Stomach smooth muscle (tissue), 2 donors: ENCODE measurements around the gene ENTHD1.
"Not testable (repeated sequence)": the region's sequence is repeated elsewhere in the genome, so short reads cannot be mapped to it uniquely, and the experiment has no call there.

Experiments used
- H3K27ac ChIP-seq: one replicate; pipeline ENCODE4 v1.7.0; 2013; ENCODE audit warnings: mild to moderate bottlenecking, low read length, inconsistent platforms
- H3K27me3 ChIP-seq, 2 donors: one replicate each; pipeline ENCODE4 v1.7.0; 2013; ENCODE audit warnings: low read length in 2 of 2; ENCODE audit not compliant: insufficient read depth in 2 of 2, control insufficient read depth in 1 of 2
- H3K36me3 ChIP-seq, 2 donors: one replicate each; pipeline ENCODE4 v1.7.0; 2013; ENCODE audit warnings: low read length in 2 of 2; ENCODE audit not compliant: control insufficient read depth in 2 of 2, insufficient read depth in 2 of 2
- H3K4me1 ChIP-seq: one replicate; pipeline ENCODE4 v1.7.0; 2013; ENCODE audit warnings: low read length; ENCODE audit not compliant: control insufficient read depth, insufficient read depth
- H3K4me3 ChIP-seq, 2 donors: one replicate each; pipeline ENCODE4 v1.7.0; 2013; ENCODE audit warnings: low read length in 2 of 2
- H3K9ac ChIP-seq, 2 donors: one replicate each; pipeline ENCODE4 v1.7.0; 2013; ENCODE audit warnings: low read length in 2 of 2, mild to moderate bottlenecking in 1 of 2
- H3K9me3 ChIP-seq, 2 donors: one replicate each; pipeline ENCODE4 v1.7.0; 2013; ENCODE audit warnings: low read length in 2 of 2; ENCODE audit not compliant: control insufficient read depth in 2 of 2
- donor health status: healthy.
- donor health status: Pancreatic carcinoma.

Gene ENTHD1

GRCh38 chr22:39875176-39875885, 18.2 kb downstream of the ENTHD1 start:
- not testable (repeated sequence) for H3K36me3 ChIP-seq, H3K27me3 ChIP-seq, H3K27ac ChIP-seq, H3K9me3 ChIP-seq, H3K4me1 ChIP-seq, H3K4me3 ChIP-seq, H3K9ac ChIP-seq

GRCh38 chr22:39873965-39874364, 19.6 kb downstream of the ENTHD1 start:
- Histone ChIP-seq H3K9me3 (no peaks in the 10 kb centered on the region), H3K36me3 (no peaks in the 10 kb centered on the region), H3K27me3 (peaks cover 0 to 3% of the 10 kb centered on the region in 2 donors), H3K27ac (no peak overlapping the region), H3K9ac (no peak overlapping the region), H3K4me1 (no peaks in the 10 kb centered on the region), H3K4me3 (no peak overlapping the region)

- no peak overlapping the region for H3K9ac ChIP-seq
- no peaks in the 10 kb centered on the region for H3K36me3 ChIP-seq
- H3K27me3 ChIP-seq: peaks cover 0 to 3% of the 10 kb centered on the region in 2 donors
Observed at GRCh38 chr22:39872548-39872947, 21.0 kb downstream of the ENTHD1 start.

GRCh38 chr22:39871008-39871798, 22.4 kb downstream of the ENTHD1 start:
- Histone ChIP-seq H3K9ac (no peak overlapping the region), H3K27ac (no peak overlapping the region), H3K36me3 (no peaks in the 10 kb centered on the region), H3K4me1 (no peaks in the 10 kb centered on the region), H3K27me3 (peaks cover 0 to 3% of the 10 kb centered on the region in 2 donors), H3K4me3 (no peak overlapping the region), H3K9me3 (no peaks in the 10 kb centered on the region)

More at GRCh38 chr22:39872548-39872947, 21.0 kb downstream of the ENTHD1 start:
- Histone ChIP-seq H3K4me1 (no peaks in the 10 kb centered on the region), H3K27ac (no peak overlapping the region), H3K4me3 (no peak overlapping the region), H3K9me3 (no peaks in the 10 kb centered on the region)

- H3K27ac ChIP-seq, H3K4me1 ChIP-seq, H3K36me3 ChIP-seq, H3K9me3 ChIP-seq, H3K9ac ChIP-seq, H3K27me3 ChIP-seq, H3K4me3 ChIP-seq: not testable (repeated sequence)
Observed at GRCh38 chr22:39869797-39870196, 23.8 kb downstream of the ENTHD1 start.

GRCh38 chr22:39868741-39869140, 24.8 kb downstream of the ENTHD1 start:
- peaks cover 0 to 3% of the 10 kb centered on the region in 2 donors for H3K27me3 ChIP-seq
- no peaks in the 10 kb centered on the region for H3K36me3 ChIP-seq
- no peak overlapping the region for H3K9ac ChIP-seq
- no peak overlapping the region for H3K27ac ChIP-seq
- no peaks in the 10 kb centered on the region for H3K4me1 ChIP-seq
- no peaks in the 10 kb centered on the region for H3K9me3 ChIP-seq
- no peak overlapping the region for H3K4me3 ChIP-seq

- Histone ChIP-seq H3K27ac (no peak overlapping the region), H3K4me3 (no peak overlapping the region), H3K9ac (no peak overlapping the region), H3K36me3 (no peaks in the 10 kb centered on the region), H3K9me3 (no peaks in the 10 kb centered on the region), H3K4me1 (no peaks in the 10 kb centered on the region), H3K27me3 (peaks cover 0 to 2% of the 10 kb centered on the region in 2 donors)
Observed at GRCh38 chr22:39859903-39860588, 33.5 kb downstream of the ENTHD1 start.

GRCh38 chr22:39856588-39856987, 37.0 kb downstream of the ENTHD1 start:
- Histone ChIP-seq H3K27ac (no peak overlapping the region), H3K4me1 (no peaks in the 10 kb centered on the region), H3K9me3 (no peaks in the 10 kb centered on the region), H3K4me3 (no peak overlapping the region), H3K9ac (no peak overlapping the region), H3K27me3 (no peaks in the 10 kb centered on the region), H3K36me3 (no peaks in the 10 kb centered on the region)

- Histone ChIP-seq H3K27ac (no peak overlapping the region), H3K27me3 (no peaks in the 10 kb centered on the region), H3K4me3 (no peak overlapping the region), H3K4me1 (no peaks in the 10 kb centered on the region), H3K9me3 (no peaks in the 10 kb centered on the region), H3K9ac (no peak overlapping the region), H3K36me3 (no peaks in the 10 kb centered on the region)
Observed at GRCh38 chr22:39852799-39853198, 40.8 kb downstream of the ENTHD1 start.

GRCh38 chr22:39851606-39852315, 41.8 kb downstream of the ENTHD1 start:
- H3K9ac ChIP-seq: no peak overlapping the region
- H3K9me3 ChIP-seq: no peaks in the 10 kb centered on the region
- H3K4me1 ChIP-seq: no peaks in the 10 kb centered on the region
- H3K27me3 ChIP-seq: no peaks in the 10 kb centered on the region
- H3K36me3 ChIP-seq: no peaks in the 10 kb centered on the region
- H3K4me3 ChIP-seq: no peak overlapping the region
- H3K27ac ChIP-seq: no peak overlapping the region
